ENCODE measurements around the gene C1QB.

Gene C1QB

DNA sequence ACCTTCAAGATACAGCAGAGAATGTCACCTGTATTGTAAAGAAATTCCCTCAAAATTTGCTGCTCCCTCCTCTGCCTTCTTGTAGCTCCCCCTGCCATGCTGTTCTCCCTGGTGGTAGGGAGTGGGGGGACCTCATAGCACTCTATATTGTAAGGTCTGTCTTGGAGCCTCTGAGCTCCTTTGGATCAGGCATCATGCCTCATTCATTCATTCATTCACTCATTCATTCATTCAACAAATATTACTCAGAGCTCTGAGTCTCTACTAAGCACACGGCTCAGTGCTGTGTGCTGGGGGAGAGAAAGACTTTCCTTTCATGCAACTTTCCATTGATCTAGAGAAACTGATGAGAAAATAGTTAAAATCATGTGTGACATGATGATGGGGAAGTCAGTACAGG is 30.5 kb downstream of the C1QB start:
- no peak overlapping the region for H3K9ac ChIP-seq (ENCODE audit: low read length)
- H3K27me3 ChIP-seq (replicated peaks; ENCODE audit: control insufficient read depth, insufficient read depth, low read length): peaks cover 24% of the 10 kb centered on the region
- H3K4me1 ChIP-seq (ENCODE audit: control insufficient read depth, insufficient read depth, low read length): peaks cover 6% of the 10 kb centered on the region
- DNase-seq (ENCODE audit: low read depth): no peak
- no peaks in the 10 kb centered on the region for H3K36me3 ChIP-seq (ENCODE audit: control insufficient read depth, insufficient read depth, low read length, severe bottlenecking)
- H3K9me3 ChIP-seq (ENCODE audit: control insufficient read depth, low read length): no peaks in the 10 kb centered on the region
- H3K4me3 ChIP-seq (ENCODE audit: low read length): no peak overlapping the region

DNA sequence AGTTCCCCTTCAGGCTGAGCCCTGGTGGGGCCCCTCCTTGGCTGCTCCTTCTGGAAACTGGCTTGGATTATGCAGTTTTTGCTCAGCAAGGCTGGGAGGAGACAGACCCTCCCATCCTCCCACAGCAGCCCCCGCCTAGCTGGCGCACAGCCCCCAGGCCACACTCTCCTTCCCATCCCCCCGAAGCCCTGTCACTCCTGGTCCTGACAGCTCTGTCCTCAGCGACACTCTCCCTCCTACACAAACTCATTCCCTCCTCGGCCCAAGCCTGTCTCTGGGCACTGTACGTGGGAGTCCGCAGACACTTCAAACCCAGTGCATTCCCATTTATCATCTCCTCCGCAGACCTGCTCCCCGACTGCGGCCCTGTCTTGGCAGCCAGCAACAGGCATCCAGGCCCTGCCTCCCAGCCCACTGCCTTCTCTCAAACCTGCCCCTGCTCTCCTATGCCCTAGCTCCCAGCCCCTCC is 32.6 kb downstream of the C1QB start:
- Histone ChIP-seq H3K4me3 (ENCODE audit: low read length) (no peak overlapping the region), H3K4me1 (ENCODE audit: control insufficient read depth, insufficient read depth, low read length) (peaks cover 6% of the 10 kb centered on the region), H3K9ac (ENCODE audit: low read length) (no peak overlapping the region), H3K9me3 (ENCODE audit: control insufficient read depth, low read length) (no peaks in the 10 kb centered on the region), H3K36me3 (ENCODE audit: control insufficient read depth, insufficient read depth, low read length, severe bottlenecking) (no peaks in the 10 kb centered on the region), H3K27me3 (replicated peaks; ENCODE audit: control insufficient read depth, insufficient read depth, low read length) (peaks cover 20% of the 10 kb centered on the region)
- DNase-seq (ENCODE audit: low read depth): no peak

DNA sequence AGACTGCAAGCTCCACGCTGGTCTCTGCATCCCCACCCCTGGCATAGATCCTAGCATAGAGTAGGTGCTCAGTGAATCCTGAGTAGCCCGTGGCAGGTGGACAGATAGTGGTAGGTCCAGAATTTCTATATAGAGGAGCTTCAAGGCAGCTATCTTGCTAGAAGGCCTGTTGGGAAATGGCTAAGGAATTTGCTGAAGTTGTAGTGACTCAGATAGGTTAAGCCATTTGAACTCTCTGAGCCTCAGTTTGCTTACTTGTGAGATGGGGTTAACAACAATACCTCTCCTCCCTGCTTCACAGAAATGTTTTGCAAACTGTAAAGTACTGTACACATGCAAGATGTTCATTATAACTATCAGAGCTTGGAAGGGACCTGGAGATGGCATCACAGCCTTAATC is 34.2 kb downstream of the C1QB start:
- Histone ChIP-seq H3K27me3 (replicated peaks; ENCODE audit: control insufficient read depth, insufficient read depth, low read length) (peaks cover 16% of the 10 kb centered on the region), H3K4me1 (ENCODE audit: control insufficient read depth, insufficient read depth, low read length) (peaks cover 6% of the 10 kb centered on the region), H3K4me3 (ENCODE audit: low read length) (no peak overlapping the region), H3K36me3 (ENCODE audit: control insufficient read depth, insufficient read depth, low read length, severe bottlenecking) (no peaks in the 10 kb centered on the region), H3K9me3 (ENCODE audit: control insufficient read depth, low read length) (no peaks in the 10 kb centered on the region), H3K9ac (ENCODE audit: low read length) (no peak overlapping the region)
- DNase-seq (ENCODE audit: low read depth): no peak

DNA sequence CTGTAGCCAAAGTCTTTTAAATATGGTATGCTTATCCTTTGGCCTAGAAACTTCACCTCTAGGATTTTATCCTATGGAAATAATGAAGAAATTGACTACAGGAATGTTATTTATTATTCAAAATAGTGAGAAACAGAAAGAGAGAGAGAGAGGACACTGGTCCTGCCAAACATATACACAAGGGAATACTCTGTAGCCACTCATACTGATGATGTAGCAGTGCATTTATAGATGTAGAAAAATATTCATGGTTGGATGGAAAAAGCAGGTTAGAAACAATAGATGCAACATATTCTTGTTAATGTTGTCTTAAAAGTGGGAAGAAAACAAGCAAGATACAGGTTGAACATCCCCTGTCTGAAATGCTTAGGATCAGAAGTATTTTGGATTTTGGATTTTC is 35.4 kb downstream of the C1QB start:
- H3K4me3 ChIP-seq (ENCODE audit: low read length): no peak overlapping the region
- H3K36me3 ChIP-seq (ENCODE audit: control insufficient read depth, insufficient read depth, low read length, severe bottlenecking): no peaks in the 10 kb centered on the region
- peaks cover 10% of the 10 kb centered on the region for H3K27me3 ChIP-seq (replicated peaks; ENCODE audit: control insufficient read depth, insufficient read depth, low read length)
- DNase-seq (ENCODE audit: low read depth): no peak
- H3K9me3 ChIP-seq (ENCODE audit: control insufficient read depth, low read length): no peaks in the 10 kb centered on the region
- peaks cover 6% of the 10 kb centered on the region for H3K4me1 ChIP-seq (ENCODE audit: control insufficient read depth, insufficient read depth, low read length)
- no peak overlapping the region for H3K9ac ChIP-seq (ENCODE audit: low read length)

DNA sequence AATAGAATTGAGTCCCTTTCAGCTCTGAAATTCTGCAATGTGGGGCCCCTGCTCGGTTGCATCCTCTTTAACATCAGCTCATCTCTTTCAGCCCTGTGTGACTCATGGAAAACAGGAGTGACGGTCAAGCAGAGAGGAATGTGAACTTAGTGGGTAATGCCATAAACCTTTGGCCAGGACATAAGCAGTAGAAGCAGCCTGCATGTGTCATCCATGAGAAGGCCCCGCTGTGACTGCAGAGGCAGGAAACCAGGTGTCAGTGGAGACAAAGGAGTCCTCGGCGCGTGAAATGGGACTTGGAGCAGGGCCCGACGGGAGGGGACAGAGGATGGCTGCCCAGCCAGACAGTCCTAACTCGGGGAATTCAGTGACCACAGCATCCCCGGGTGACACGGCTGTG is 36.5 kb downstream of the C1QB start:
- no peak overlapping the region for H3K9ac ChIP-seq (ENCODE audit: low read length)
- no peak overlapping the region for H3K4me3 ChIP-seq (ENCODE audit: low read length)
- peaks cover 6% of the 10 kb centered on the region for H3K4me1 ChIP-seq (ENCODE audit: control insufficient read depth, insufficient read depth, low read length)
- peak; percentile 55 for DNase-seq (ENCODE audit: low read depth)
- no peaks in the 10 kb centered on the region for H3K36me3 ChIP-seq (ENCODE audit: control insufficient read depth, insufficient read depth, low read length, severe bottlenecking)
- no peaks in the 10 kb centered on the region for H3K9me3 ChIP-seq (ENCODE audit: control insufficient read depth, low read length)
- H3K27me3 ChIP-seq (replicated peaks; ENCODE audit: control insufficient read depth, insufficient read depth, low read length): peaks cover 10% of the 10 kb centered on the region

DNA sequence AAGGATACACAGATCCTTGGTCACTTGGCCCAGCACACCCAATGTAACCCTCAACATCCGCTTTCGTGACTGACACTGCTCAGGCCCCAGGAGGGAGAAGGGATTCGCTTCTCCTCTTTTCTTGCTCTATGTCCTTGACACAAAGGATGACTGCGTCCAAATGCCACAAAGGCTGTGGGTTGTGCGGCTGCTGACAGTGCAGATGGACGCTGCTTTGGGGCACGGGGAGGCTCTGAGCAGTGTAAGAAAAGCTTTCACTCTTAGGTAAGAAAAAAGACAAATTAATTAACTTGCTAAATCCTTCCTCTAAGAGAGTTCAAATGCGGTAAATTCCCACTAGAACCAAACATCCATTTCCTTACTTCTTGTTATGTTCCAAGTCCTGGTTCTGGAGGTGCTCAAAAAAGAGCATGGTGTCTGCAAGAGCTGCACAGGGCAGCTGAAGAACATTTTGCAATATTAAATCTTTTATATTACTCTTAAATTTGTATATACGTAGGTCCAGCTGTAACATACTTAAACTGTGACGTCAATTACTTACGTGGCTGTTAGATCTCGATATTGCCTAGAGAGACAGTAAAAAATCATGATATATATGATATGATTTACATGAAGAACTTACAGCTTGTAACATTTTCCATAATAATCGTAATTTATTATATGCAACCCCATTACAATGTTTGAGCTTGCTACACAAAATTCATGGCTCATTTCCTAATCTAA is 38.2 kb downstream of the C1QB start:
- H3K9ac ChIP-seq (ENCODE audit: low read length): no peak overlapping the region
- no peaks in the 10 kb centered on the region for H3K9me3 ChIP-seq (ENCODE audit: control insufficient read depth, low read length)
- no peak for DNase-seq (ENCODE audit: low read depth)
- H3K4me1 ChIP-seq (ENCODE audit: control insufficient read depth, insufficient read depth, low read length): no peaks in the 10 kb centered on the region
- H3K27me3 ChIP-seq (replicated peaks; ENCODE audit: control insufficient read depth, insufficient read depth, low read length): peaks cover 10% of the 10 kb centered on the region
- H3K4me3 ChIP-seq (ENCODE audit: low read length): no peak overlapping the region
- H3K36me3 ChIP-seq (ENCODE audit: control insufficient read depth, insufficient read depth, low read length, severe bottlenecking): no peaks in the 10 kb centered on the region

DNA sequence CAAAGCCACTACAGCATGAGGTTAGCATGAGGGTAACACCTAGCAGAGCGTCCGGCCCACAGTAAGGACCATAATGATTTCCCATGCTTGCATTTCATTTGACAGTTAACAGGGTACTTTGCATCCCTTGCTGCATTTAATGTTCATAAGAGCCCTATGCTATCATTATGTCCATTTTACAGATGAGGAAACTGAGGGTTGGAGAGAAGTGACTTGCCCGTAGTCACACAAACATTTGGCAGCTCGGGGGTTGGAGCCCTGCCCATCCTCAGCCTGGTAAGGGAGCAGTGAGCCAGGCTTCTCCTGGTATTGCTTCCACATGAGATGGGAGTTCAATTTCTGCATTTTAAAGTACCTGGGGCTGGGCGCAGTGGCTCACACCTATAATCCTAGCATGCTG is 41.1 kb downstream of the C1QB start:
- Histone ChIP-seq H3K4me1 (ENCODE audit: control insufficient read depth, insufficient read depth, low read length) (no peaks in the 10 kb centered on the region), H3K27me3 (replicated peaks; ENCODE audit: control insufficient read depth, insufficient read depth, low read length) (no peaks in the 10 kb centered on the region), H3K9me3 (ENCODE audit: control insufficient read depth, low read length) (no peaks in the 10 kb centered on the region), H3K9ac (ENCODE audit: low read length) (no peak overlapping the region), H3K4me3 (ENCODE audit: low read length) (no peak overlapping the region), H3K36me3 (ENCODE audit: control insufficient read depth, insufficient read depth, low read length, severe bottlenecking) (no peaks in the 10 kb centered on the region)
- DNase-seq (ENCODE audit: low read depth): no peak

DNA sequence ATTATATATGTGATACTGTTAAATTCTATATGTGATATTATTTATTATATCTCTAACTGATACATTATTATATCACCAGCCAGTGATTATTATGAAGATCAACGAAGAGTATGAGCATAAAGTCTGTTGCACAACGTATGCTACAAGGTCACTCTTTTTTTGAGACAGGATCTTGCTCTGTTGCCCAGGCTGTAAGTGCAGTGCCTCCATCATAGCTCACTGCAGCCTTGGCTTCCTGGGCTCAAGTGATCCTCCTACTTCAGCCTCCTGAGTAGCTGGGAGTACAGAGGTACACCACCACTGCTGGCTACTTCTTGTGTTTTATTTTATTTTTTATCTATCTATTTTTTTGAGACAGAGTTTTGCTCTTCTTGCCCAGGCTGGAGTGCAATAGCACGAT is 43.6 kb downstream of the C1QB start:
- Histone ChIP-seq H3K9ac (ENCODE audit: low read length) (no peak overlapping the region), H3K4me1 (ENCODE audit: control insufficient read depth, insufficient read depth, low read length) (no peaks in the 10 kb centered on the region), H3K4me3 (ENCODE audit: low read length) (no peak overlapping the region), H3K9me3 (ENCODE audit: control insufficient read depth, low read length) (no peaks in the 10 kb centered on the region), H3K27me3 (replicated peaks; ENCODE audit: control insufficient read depth, insufficient read depth, low read length) (peaks cover 3% of the 10 kb centered on the region), H3K36me3 (ENCODE audit: control insufficient read depth, insufficient read depth, low read length, severe bottlenecking) (no peaks in the 10 kb centered on the region)
- DNase-seq (ENCODE audit: low read depth): no peak

DNA sequence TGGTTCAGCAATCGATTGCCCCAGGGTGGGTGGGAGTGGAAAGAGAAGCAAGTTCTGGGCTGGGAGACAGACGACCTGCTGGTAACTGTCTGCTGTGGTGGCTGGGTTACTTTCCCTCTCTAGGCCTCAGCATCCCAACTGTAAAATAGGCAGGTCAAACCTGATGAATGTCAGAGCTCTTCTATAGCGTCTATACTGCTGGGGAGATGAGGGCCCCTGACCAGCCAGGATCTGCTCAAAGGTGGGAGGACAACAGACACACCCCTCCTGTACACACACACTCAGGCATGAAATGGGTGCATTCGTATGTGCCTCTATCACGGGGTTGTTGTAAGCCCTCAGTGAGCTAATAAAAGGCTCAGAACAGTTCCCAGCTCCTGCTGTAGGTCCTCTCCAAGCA is 44.9 kb downstream of the C1QB start:
- Histone ChIP-seq H3K27me3 (replicated peaks; ENCODE audit: control insufficient read depth, insufficient read depth, low read length) (peaks cover 5% of the 10 kb centered on the region), H3K4me1 (ENCODE audit: control insufficient read depth, insufficient read depth, low read length) (no peaks in the 10 kb centered on the region), H3K36me3 (ENCODE audit: control insufficient read depth, insufficient read depth, low read length, severe bottlenecking) (no peaks in the 10 kb centered on the region), H3K4me3 (ENCODE audit: low read length) (no peak overlapping the region), H3K9me3 (ENCODE audit: control insufficient read depth, low read length) (no peaks in the 10 kb centered on the region), H3K9ac (ENCODE audit: low read length) (no peak overlapping the region)
- no peak for DNase-seq (ENCODE audit: low read depth)

DNA sequence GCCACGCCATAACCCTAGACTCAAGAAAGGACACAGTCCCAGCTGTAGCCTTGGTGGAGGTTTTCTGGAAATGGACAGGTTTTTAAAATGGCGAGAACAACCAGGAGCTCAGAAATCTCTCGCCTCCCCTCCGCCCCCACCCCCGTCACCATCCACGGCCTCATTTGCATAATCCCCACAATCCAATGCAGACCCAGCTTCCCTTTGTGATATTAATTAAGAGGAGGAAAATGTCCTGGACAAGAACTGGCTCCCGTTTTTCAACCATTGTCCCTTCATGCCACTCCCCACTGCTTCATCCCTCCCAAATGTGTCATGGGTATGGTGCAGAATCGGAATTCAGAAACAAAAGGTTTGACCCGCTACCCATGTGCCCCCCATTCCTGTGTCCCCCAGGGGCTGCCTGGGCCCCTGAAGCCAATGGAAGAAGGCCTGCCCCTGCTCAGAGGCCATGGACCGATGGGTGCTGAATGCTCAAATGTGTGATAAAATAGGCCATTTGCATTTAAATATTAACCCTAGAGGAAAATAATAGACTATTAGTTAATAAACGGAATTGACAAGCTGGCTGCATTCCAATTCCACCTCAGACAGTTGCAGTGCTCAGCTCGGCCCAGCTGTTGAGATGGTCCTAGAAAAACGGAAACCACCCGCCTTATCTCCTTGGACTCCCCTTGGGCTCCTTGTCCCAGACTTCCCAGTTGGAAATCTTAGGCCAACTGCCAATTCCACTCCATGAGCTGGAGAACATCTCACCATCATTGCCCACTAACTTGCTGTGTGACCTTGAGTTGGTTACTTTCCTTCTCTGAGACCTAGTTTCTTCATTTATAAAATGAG is 46.9 kb downstream of the C1QB start:
- no peak overlapping the region for H3K4me3 ChIP-seq (ENCODE audit: low read length)
- peaks cover 5% of the 10 kb centered on the region for H3K27me3 ChIP-seq (replicated peaks; ENCODE audit: control insufficient read depth, insufficient read depth, low read length)
- no peaks in the 10 kb centered on the region for H3K36me3 ChIP-seq (ENCODE audit: control insufficient read depth, insufficient read depth, low read length, severe bottlenecking)
- no peaks in the 10 kb centered on the region for H3K4me1 ChIP-seq (ENCODE audit: control insufficient read depth, insufficient read depth, low read length)
- no peaks in the 10 kb centered on the region for H3K9me3 ChIP-seq (ENCODE audit: control insufficient read depth, low read length)
- no peak overlapping the region for H3K9ac ChIP-seq (ENCODE audit: low read length)
- DNase-seq (ENCODE audit: low read depth): no peak

DNA sequence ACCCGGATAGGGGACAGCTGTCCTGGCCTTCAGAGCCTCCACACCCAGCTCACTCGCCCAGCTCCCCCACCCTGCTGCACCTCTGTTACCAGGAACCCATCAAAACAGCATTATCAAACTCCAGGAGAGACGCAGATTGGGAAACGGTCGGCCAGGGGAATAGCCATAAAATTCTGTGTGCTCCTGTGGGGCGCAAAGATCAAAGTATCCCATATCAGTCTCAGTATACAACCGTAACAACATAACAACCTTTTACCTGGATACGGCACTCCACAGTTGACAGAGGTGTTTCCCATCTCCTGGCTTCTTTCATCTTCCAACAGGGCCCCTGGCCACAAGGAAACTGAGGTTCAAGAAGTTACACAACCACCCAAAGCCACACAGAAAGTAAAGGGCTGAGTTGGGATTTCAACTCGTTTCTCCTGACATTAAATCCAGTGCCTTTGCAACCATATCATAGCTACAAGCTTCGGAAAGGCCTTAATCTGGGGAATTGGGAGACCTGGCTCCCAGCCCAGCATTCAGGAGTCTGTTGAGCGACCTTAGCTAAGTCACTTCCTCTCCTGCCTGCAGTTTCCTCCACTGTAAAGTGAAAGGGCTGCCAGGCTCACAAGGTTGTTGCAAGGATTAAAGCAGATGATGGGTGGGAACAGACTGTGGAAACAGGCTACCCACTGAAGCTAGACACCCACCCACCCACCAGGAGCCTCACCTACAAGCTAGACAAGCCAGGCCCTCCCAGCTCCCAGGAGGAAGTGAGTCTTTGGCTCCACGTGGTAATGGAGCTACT is 49.5 kb downstream of the C1QB start:
- H3K9ac ChIP-seq (ENCODE audit: low read length): no peak overlapping the region
- H3K4me1 ChIP-seq (ENCODE audit: control insufficient read depth, insufficient read depth, low read length): no peaks in the 10 kb centered on the region
- H3K36me3 ChIP-seq (ENCODE audit: control insufficient read depth, insufficient read depth, low read length, severe bottlenecking): no peaks in the 10 kb centered on the region
- DNase-seq (ENCODE audit: low read depth): no peak
- no peaks in the 10 kb centered on the region for H3K9me3 ChIP-seq (ENCODE audit: control insufficient read depth, low read length)
- H3K4me3 ChIP-seq (ENCODE audit: low read length): no peak overlapping the region
- H3K27me3 ChIP-seq (replicated peaks; ENCODE audit: control insufficient read depth, insufficient read depth, low read length): peaks cover 10% of the 10 kb centered on the region

All from adipocyte (in vitro differentiated cells).